GM10248 (cell line): ENCODE results near the gene RHEB.

Experiments
- CTCF ChIA-PET: fragments of 300-600 bp; sonication (Branson Sonifier 250); formaldehyde crosslinking; extraction: SDS; loops from one replicate; lab custom pipeline; 2021; ENCODE audit warnings: antibody characterized with exemption; lab: Yijun Ruan, JAX
- POLR2A ChIA-PET: fragments of 350-650 bp; sonication (Branson Sonifier 250); formaldehyde crosslinking; extraction: SDS; loops from one replicate; lab custom pipeline; 2020; ENCODE audit warnings: antibody characterized with exemption; lab: Yijun Ruan, JAX
- DNase-seq: peaks from one replicate; pipeline ENCODE4 v3.0.0; 2012; ENCODE audit errors: extremely low spot score
- CTCF ChIP-seq: IDR thresholded peaks from 2 replicates; pipeline ENCODE4 v1.5.1; 2012; ENCODE audit warnings: mild to moderate bottlenecking, low read depth; ENCODE audit errors: extremely low read depth, missing control alignments, control extremely low read depth

RHEB gene

DNA sequence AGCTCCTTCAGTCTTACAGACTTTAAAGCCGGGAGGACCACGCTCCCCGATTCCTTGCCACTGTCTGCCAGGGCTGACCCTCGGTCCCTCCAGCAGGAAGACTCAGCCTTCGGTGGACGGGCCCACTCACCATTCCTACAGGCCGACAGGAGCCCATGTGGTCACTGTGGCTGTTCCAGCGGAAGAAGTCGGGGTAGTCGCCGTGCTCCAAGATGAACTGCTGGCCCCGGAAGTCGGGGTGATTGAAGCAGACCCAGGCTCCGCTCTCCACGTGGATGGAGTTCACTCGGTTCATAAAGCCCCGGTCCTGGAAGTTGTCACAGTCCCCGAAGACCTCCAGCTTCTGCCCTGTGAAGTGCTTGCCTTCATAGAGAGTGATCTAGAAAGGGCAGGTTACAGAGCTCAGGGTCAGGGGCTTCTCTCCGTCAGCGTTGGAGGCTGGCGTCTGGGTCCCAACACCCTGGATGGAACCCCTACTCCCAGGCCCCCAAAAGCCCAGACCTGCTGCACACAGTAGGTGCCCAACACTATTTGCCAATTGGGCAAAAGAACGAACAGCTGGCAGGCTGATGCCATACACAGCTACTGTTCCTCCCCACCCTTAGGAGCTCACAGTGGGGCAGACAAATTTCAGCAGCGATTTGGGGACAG is 81.7 kb downstream of the RHEB start:
- CTCF ChIA-PET = interaction anchor here (1.6 to 3.6 kb wide), 4 partner anchors 11 to 86 kb away, joined by 4 to 23 read pairs (median 9); no protein-coding TSS in a partner anchor
- POLR2A ChIA-PET = no interaction called here
- TF ChIP-seq CTCF = no peak
- no peak for DNase-seq

DNA sequence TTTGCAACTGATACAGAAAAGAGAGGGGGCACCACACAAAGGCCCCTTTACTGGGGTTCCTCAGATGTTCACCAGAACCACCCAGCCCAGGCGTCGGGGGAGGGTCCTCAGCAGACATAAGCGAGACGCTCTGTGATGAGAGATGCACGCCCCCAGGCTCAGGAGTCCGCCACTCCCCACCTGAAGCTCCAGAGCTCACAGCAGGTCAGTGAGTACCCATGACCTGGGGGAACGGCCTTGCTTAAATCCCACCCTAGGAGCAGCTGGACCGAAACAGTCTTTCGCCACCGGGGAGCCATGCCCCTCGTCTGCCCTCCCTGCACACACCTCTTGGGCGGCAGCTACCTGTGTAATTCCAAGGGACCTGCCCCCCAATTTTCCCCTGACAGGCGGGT is 82.5 kb downstream of the RHEB start:
- DNase-seq = no peak
- ChIA-PET CTCF (interaction anchor here (1.3 to 3.6 kb wide), 5 partner anchors 12 to 85 kb away, joined by 3 to 23 read pairs (median 4); no protein-coding TSS in a partner anchor), POLR2A (no interaction called here)
- TF ChIP-seq CTCF = no peak

GRCh38 chr7:151436446-151437158 is 83.1 kb downstream of the RHEB start:
- TF ChIP-seq CTCF = no peak
- DNase-seq = no peak
- POLR2A ChIA-PET = no interaction called here
- CTCF ChIA-PET = interaction anchor here (1.3 to 3.6 kb wide), 5 partner anchors 12 to 84 kb away, joined by 3 to 23 read pairs (median 4); no protein-coding TSS in a partner anchor

- no peak for TF ChIP-seq CTCF
- CTCF ChIA-PET = interaction anchor here (1.5 to 3.6 kb wide), 2 partner anchors 13 to 67 kb away, joined by 5 to 23 read pairs; no protein-coding TSS in a partner anchor
- POLR2A ChIA-PET = no interaction called here
- no peak for DNase-seq
Measured at GRCh38 chr7:151435971-151436370, 83.7 kb downstream of the RHEB start.

DNA sequence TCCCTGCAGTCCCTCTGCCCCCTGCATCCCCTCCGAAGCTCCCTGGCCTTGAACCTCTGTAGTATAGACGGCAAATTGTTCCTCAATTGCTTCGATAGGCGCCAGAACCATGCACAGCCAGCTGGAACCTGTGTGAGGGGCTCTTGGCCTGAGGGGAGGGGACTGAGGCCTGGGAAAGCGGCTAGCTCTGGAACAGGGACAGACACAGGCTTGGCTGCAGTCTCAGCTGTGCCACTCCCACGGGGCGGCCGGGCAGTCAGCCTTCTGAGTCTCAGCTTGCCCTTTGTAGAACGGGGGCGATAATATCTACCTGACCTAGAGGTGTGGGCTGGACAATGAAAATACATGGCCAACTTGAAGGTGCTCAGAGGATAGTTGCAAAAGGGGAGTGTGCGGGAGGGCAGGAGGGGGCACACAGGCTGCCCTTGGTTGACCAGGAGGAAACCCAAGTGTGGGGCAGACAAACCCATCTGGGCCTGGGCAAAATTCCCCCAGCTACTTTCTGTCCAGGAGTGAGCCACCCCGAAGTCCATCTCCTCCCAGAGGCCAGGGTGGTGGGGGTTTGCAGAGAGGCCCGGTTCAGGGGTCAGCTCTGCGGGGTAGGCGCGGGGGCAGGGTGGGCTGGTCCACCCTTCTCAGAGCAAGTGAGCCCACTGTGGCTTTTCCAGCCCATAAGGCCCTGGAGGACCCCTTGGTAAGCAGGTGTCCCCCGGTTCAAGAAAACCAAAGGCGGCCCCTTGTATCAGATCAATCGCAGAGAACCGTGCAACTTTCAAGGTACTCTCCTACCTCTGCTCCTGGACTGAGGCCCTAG is 84.4 kb downstream of the RHEB start:
- ChIA-PET POLR2A (no interaction called here), CTCF (interaction anchor here (0.9 to 3.6 kb wide), 3 partner anchors 12 to 67 kb away, joined by 3 to 23 read pairs (median 5); no protein-coding TSS in a partner anchor)
- no peak for TF ChIP-seq CTCF
- DNase-seq = peak; percentile 14

- ChIA-PET POLR2A (no interaction called here), CTCF (interaction anchor here (0.9 to 3.6 kb wide), 2 partner anchors 11 to 14 kb away, joined by 3 to 23 read pairs; no protein-coding TSS in a partner anchor)
- TF ChIP-seq CTCF = no peak
- DNase-seq = no peak
Measured at GRCh38 chr7:151434549-151434948, 85.1 kb downstream of the RHEB start.
